ENCODE results near the gene POLR2F.

DNA sequence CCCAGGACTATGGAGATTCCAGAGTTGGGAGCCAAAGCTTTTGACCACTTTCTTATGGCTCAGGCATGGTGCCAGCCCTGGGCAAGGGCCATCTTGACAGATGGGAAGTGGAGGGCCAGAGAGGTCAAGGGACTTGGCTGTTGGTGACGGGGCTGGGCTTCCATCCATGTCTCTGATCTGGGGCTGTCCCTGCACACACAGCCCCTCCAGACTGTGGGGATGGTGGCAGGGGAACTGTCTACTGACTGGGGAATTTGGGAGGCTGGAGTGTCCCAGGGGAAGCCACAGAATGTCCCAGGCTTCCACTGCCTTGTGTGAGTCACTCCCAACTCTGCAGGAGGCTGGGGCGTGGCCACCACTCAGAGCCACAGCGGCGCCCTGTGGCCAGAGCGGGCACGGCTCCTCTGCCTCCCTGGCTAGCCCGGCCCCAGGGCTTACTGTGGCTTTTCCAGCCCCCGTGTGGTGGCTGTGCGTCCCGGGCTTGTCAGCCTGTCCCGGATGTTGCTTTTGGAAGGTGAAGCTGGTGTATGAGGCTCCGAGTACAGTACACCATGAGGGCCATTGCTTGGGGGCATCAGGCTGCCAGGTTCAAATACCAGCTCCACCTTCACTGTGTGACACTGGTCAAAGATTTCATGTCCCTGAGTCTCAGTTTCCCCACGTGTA is 19.7 kb upstream of the POLR2F start:
- TF ChIP-seq, protein P1, sequence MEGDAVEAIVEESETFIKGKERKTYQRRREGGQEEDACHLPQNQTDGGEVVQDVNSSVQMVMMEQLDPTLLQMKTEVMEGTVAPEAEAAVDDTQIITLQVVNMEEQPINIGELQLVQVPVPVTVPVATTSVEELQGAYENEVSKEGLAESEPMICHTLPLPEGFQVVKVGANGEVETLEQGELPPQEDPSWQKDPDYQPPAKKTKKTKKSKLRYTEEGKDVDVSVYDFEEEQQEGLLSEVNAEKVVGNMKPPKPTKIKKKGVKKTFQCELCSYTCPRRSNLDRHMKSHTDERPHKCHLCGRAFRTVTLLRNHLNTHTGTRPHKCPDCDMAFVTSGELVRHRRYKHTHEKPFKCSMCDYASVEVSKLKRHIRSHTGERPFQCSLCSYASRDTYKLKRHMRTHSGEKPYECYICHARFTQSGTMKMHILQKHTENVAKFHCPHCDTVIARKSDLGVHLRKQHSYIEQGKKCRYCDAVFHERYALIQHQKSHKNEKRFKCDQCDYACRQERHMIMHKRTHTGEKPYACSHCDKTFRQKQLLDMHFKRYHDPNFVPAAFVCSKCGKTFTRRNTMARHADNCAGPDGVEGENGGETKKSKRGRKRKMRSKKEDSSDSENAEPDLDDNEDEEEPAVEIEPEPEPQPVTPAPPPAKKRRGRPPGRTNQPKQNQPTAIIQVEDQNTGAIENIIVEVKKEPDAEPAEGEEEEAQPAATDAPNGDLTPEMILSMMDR (IDR thresholded peaks at IDR 0.05): peak; percentile 85 to 99 (median 96)
- TF ChIP-seq POLR2A (IDR thresholded peaks at IDR 0.05): no peak

Measured in esophagus squamous epithelium (tissue), 4 donors.